HG03342 (cell line): ENCODE data around the gene STX12.
"Not testable (repeated sequence)": the region's sequence is repeated elsewhere in the genome, so short reads cannot be mapped to it uniquely, and the experiment has no call there.

Source experiments
- ATAC-seq: cut with Tn5 transposase; IDR thresholded peaks from one replicate; pipeline ENCODE4 v1.9.1; 2021; ENCODE audit warnings: mild to moderate bottlenecking, moderate library complexity; ENCODE audit not compliant: unreplicated experiment

Gene STX12

DNA sequence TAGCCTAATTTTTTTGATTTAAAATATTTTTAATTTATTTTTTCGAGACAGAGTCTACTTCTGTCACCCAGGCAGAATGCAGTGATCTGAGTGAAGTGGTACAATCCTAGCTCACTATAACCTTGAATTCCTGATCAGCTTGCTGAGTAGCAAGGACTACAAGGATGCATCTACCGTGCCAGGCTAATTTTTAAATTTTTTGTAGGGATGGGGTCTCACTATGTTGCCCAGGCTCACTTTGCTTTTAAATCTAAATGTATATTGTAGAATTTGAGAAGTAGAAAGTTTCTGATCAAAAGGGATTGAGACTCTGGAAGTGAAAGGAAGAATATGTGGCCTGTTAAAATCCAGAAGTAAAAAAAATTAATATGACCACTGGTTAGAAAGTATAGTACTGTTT, 1.6 kb downstream of the STX12 start:
- ATAC-seq: no peak

DNA sequence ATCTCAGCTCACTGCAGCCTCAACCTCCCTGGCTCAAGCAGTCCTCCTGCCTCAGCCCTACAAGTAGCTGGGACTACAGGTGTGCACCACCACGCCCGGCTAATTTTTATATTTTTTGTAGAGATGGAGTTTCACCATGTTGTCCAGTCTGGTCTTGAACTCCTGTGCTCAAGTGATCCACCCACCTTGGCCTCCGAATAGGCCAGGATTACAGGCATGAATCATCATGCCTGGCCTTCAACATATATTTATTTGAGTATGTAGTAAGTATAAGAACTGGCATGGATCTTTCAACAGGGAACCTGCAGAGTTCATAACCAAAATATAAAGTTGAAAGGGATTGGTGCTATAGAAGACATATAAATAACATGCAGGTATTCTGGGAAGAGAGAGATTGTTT, 2.3 kb downstream of the STX12 start:
- not testable (repeated sequence) for ATAC-seq

DNA sequence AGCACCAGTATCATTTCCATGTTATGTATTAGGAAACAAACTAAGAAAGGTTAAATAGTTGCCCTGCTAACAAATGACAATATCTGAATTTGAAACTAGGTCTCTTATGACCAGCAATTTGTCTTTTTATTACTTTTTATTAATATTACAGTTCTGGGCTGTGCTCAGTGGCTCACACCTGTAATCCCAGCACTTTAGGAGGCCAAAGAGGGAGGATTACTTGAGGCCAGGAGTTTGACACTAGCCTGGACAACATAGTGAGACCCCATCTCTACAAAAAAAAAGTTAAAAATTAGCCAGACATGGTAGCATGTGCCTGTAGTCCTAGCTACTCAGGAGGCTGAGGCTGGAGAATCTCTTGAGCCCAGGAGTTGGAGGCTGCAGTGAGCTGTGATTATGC, 3.3 kb downstream of the STX12 start:
- not testable (repeated sequence) for ATAC-seq

DNA sequence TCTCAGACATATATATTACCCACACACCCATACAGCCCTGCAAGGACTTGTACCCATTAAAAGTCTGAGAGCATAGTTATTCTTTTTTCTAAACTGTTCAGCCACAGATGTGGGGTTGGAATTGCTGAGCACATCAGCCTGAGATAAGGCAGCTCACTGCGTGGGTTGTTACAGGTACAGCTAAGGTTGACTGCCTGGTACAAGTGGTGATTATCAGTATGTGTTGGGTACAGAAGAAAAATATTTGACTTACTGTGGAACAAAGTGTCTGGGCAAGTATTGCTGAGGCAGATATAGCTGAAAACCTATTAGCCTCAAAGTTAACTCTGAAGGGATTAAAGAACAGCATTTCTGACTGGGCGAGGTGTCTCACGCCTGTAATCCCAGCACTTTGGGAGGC, 5.0 kb downstream of the STX12 start:
- ATAC-seq: no peak

DNA sequence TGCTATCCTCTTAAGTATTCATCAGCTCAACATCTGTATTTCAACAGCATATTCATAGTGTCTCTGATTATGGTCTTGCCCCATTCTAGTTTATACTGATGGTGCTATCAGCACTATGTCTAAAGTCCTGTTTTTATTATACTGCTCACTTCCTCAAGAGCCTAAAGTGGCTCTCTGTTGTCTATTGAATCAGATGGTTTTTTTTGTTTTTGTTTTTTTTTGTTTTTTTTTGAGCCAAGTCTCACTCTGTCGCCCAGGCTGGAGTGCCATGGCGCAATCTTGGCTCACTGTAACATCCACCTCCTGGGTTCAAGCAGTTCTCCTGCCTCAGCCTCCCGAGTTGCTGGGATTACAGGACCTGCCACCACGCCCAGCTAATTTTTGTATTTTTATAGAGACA, 6.1 kb downstream of the STX12 start:
- no peak for ATAC-seq

DNA sequence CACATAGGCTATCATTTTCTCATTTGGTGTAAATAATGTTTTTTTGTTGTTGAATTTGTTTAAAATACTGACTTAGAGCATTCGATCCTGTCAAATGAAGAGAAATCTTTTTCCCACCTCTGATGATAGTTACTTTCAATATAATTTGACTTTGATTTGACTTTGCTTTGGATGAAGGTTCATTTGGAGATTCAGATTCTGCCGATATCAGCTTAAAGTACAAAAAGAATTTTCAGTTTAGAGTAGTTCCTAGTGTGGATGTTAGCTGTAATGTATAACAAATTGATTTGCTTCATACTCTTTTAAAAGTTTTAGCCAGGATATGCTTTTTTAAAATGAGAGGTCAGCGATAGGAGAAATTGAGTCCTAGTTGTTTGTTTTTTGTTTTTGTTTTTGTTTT, 9.9 kb downstream of the STX12 start:
- no peak for ATAC-seq

DNA sequence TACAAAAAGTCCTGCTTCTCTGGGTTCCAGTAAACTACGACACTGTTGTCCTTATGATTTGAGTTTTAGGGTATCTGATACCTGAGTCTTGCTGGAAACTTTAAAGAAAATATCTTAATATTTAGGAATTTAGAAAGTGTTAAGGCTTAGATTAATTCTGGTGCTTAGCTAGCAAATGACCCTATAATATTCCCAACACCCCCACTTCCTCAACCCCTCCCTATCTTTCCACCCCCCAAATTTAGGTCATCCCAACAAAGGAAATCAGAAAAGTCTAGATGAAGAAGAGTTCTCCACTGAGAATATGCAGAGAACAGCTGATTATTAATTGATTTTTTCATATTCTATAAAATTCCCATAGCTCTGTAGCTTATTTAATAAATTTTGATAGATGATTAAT, 11.7 kb downstream of the STX12 start:
- ATAC-seq: no peak

DNA sequence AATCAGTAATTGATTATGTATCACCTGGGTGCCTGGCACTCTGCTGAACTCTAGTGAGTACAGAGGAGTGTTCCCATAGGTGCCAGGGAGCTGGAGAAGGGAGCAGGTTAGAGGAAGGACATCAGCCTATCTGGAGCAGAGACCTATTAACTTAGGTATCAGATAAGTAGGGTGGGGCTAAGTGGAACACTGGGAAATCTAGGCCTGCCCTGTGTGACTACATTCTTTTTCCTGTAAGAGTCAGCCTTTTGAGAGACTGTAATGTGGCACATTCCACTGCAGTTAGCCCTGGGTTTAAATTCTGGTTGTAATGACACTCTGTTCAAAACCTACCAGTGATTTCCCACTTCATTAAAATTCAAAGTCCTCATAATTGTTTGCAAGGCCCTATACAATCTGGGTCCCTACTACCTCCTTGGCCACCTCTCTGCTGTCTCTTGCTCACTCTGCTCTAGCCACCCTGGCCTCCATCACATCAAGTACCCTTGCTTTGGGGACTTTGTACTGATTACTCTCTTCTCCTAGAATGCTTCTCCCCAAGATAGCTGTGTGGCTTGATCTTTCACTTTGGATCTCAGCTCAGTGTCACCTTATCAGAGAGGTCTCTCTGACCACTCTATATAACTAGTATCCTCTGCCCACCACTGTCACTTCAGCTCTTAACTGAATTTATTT, 12.9 kb downstream of the STX12 start:
- ATAC-seq: no peak

DNA sequence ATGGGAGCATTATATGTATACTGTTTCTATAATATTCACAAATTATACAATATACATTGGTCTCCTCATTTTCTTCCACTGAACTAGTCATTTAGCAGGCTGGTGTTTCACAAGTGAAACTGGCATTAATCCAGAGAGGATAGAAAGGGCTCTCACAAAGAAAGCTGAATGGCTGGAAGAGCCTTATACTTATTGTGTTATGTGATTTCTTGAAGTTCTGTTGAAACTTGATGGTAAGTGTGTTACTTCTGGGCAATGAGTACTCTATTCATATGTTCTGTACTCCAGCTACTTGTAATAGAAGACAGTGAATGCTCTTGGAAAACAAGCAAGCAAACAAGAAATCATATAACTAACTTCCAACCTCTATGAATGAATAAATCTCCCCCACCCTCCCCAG, 14.9 kb downstream of the STX12 start:
- ATAC-seq: no peak

DNA sequence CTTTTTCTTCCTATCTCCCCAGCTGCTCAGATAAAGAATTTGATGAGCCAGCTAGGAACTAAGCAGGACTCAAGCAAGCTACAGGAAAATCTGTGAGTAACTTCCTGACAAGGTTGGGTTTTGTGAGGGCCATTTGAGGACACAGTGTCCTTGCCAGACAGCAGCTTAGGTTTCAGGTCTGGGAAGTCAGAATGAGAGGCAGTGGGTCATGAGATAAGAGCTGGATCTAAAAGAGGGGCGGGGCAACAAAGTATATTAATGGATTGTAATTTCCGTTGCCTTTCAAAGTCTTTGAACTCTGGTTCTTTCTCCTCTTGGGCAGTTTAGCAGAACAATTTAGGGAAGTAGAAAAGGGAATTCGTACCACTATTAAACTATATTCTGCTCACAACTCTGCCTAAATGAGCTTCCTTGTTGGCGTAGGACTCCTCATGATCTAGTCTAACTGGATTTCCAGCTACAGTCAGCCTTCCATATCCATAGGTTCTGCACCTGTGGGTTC, 16.6 kb downstream of the STX12 start:
- no peak for ATAC-seq

DNA sequence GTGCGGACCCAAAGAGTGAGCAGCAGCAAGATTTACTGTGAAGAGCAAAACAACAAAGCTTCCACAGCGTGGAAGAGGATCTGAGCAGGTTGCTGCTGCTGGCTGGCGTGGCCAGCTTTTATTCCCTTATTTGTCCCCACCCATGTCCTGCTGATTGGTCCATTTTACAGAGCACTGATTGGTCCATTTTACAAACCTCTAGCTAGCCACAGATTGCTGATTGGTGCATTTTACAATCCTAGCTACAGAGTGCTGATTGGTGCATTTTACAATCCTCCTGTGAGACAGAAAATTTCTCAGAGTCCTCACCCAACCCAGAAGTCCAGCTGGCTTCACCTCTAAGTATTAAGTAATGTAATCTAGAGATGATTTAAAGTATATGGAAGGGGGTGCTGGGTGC, 17.3 kb downstream of the STX12 start:
- not testable (repeated sequence) for ATAC-seq

DNA sequence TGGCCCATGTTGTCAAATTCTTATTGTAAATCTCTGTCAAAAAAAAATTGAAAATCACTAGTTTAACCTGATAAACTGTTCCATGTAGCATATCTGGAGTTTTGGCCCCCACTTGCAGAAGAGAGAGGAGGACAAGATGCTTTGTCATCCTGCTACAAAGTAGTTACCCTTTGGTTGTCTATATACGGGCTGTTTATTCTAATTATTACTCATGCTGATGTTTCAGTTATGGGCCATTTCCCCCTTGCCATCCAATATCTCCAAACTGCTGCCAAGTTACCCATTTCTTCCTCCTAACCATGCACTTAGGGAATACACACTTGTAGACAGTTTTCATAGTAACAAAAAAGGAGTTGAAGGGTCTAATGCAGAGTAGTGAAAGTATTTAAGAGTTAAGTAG, 22.6 kb downstream of the STX12 start:
- ATAC-seq: no peak

DNA sequence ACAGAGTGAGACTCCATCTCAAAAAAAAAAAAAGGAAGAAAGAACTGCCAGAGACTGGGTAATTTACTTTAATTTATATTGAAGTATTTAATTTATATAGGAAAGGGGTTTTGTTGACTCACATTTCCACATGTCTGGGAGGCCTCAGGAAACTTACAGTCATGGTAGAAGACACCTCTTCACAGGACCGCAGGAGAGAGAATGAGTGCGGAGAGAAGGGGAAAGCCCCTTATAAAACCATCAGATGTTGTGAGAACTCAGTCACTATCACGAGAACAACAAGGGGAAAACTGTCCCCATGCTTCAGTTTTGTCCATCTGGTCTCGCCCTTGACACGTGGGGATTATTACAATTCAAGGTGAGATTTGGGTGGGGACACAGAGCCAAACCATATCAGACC, 31.8 kb downstream of the STX12 start:
- ATAC-seq: no peak

DNA sequence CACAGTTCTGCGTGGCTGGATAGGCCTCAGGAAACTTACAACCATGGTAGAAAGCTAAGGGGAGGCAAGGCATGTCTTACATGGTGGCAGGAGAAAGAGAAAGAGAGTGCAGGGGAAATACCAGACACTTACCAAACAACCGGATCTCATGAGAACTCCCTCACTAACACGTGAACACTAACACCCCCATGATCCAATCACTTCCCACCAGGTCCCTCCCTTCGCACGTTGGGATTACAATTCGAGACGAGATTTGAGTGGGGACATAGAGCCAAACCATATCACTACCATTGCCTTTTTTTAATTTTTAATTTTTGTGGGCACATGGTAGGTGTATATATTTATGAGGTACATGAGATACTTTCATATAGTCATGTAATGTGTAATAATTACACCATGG, 33.7 kb downstream of the STX12 start:
- no peak for ATAC-seq

DNA sequence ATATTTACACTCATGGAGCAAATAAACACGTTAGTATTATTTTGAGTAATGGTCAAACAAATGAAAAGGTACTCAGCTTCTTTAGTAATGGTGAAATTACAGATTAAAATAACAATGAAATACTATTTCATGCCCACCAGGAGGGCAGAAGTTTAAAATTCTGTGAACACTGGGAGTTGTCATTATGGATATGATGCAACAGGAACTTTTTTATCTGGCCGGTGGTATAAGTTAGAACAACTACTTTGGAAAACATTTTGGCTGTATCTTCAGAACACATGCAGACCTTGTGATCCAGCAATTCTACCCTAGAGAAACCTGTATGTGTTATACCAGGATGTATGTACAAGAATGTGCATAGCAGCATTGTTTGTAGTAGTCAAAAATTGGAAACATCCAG, 34.4 kb downstream of the STX12 start:
- ATAC-seq: no peak

DNA sequence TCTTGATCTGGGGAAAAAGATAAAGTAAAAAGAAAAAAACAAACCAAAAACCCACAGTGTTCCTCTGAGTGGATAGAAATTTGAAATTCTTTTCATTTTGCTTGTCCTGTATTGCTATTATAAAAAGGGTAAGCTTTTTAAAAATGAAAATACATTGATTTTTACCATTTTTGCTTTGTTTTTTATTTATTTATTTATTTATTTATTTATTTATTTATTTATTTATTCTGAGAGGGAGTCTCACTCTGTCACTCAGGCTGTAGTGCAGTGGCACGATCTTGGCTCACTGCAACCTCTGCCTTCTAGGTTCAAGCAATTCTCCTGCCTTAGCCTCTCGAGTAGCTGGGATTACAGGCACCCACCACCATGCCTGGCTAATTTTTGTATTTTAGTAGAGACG, 35.1 kb downstream of the STX12 start:
- ATAC-seq: not testable (repeated sequence)

DNA sequence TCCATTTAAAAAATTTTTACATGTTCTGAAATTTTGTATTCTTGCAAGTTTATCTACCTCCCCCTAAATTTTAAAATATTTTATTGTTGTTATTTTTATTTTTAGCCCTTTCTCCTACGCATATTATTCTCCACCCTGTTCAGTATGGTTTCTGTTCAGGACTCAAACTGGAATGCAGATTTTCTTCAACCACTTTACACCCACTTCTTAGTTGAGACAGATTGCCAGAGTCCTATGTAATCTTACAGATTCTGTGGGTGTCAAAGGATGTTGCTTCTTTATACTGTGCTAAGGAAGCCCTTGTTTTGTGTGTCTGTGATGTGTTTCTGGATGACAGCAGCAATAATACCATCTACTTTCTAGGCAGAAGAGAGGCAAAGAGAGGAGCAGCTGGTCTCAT, 36.9 kb downstream of the STX12 start:
- ATAC-seq: no peak

DNA sequence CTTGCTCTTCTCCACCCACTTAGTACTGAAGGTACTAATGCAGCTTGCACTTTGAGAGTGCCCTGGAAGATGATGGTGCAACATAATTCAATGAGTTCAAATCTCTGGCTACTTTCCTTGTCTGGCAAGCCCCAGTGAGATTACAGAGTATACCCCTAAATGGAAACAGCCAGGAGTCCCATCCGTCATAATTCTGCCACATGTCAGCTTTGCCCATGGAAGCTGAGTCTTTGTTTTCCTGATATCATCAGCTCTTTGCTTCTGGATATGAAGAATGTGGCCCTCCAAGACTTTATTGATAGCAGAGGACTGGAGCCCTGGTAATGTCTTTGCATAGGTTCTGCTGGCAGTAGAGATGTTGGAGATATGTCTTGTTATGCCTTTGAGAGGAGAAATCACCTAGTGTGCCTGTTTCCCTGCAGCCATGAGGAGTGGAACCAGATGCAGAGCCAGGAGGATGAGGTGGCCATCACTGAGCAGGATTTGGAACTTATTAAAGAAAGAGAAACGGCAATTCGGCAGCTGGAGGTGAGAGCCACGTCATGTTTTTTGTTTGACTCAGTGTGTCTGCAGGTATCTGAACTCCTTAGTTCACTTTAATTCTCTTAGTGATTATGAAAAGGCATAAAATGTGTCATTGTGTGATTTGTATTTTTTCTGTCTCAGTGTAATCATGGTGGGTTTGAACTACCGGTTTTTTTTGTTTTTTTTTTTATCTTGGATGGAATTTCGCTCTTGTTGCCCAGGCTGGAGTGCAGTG, 38.9 kb downstream of the STX12 start:
- no peak for ATAC-seq

DNA sequence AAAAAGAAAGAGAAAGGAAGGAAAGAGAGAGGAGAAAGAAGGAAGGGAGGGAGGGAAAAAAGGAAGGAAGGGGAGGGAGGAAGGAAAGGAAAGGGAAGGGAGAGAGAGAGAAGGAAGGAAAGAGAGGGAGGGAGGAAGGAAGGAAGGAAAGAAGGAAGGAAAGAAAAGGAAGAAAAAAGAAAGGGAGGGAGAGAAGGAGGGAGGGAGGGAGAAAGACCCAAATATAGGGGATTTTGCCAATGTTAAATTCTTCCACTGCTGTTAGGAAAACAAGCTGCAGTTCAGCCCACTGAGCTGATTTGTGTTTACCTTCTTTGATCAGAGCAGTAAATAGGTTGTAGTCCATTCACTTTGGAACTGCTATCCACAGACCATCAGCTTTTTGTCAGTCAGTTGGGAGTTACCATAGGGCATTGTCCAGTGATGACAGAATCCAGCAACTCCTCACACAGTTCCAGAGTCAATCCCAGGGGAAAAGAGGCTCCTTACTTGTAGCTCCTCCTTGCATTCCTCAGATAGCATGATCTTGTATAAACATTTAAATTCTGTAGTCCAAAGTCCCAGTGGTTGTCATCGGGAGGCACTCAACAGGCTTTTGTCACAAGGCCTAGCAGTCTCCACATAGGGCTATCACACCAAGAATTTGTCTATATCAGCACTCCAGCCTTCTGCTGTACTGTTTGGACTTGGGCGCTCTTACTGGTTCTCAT, 44.1 kb downstream of the STX12 start:
- no peak for ATAC-seq

DNA sequence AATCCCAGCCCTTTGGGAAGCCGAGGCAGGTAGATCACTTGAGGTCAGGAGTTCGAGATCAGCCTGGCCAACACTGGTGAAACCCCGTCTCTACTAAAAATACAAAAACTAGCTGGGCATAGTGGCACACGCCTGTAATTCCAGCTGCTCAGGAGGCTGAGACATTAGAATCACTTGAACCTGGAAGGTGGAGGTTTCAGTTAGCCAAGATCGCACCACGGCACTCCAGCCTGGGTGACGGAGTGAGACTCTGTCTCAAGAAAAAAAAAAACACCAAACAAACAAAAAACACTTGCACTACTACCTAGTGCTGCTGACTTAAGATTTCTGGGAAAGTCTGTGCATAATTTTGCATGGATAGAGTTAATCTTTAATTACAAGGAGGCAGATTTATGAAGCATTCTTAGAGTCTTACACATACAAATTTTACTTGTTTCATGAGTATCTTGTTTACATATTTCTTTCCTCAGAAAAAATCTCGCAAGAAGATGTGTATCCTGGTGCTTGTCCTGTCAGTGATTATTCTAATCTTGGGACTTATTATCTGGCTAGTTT, 48.8 kb downstream of the STX12 start:
- no peak for ATAC-seq

DNA sequence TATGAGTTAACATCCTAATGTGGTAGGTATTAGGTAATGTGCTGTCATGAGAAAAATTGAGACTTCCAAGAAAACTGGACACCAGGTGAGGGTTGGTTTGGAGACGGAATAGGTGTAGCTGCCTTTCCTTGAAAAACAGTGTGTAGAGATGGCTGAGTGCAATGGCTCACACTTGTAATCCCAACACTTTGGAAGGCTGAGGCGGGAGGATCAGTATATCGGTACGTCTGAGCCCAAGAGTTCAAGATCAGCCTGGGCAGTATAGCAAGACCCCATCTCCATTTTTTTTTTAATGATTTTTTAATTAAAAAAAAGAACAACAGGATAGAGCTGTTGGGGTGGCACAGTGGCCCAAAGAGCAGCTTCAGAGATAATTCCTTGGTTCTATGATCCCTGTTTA, 50.8 kb downstream of the STX12 start:
- ATAC-seq: no peak

DNA sequence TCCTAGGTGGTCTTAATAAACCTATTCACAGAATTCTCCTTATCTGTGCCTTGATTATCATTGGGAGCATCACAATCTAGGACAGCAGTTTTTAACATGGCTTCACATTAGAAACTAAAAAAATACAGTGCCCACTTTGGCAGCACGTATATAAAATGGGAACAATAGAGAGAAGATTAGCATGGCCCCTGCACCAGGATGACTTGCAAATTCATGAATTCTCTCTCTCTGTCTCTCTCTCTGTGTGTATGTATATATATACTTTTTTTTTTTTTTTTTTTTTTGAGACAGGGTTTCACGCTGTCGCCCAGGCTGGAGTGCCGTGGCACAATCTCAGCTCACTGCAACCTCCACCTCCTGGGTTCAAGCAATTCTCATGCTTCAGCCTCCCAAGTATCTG, 51.4 kb downstream of the STX12 start:
- ATAC-seq: no peak
